GDM1 (cell line): ENCODE data around the gene RAB23.

ENCODE experiments used
- DNase-seq: peaks from one replicate; lab custom pipeline; 2025; lab: John Stamatoyannopoulos, UW

The RAB23 gene

GRCh38 chr6:57242505-57242904 lies 20.4 kb upstream of the RAB23 start:
- DNase-seq, result no peak

GRCh38 chr6:57226221-57226620 lies 4.1 kb upstream of the RAB23 start:
- no peak for DNase-seq

GRCh38 chr6:57224769-57225515 lies 2.8 kb upstream of the RAB23 start:
- no peak for DNase-seq

GRCh38 chr6:57222743-57223077 lies 603 bp upstream of the RAB23 start:
- DNase-seq, result no peak

GRCh38 chr6:57221191-57221935 lies 744 bp downstream of the RAB23 start:
- peak; percentile 48 for DNase-seq

- DNase-seq, result no peak
These were observed 1.9 kb downstream of the RAB23 start for GRCh38 chr6:57220083-57220703.

- no peak for DNase-seq
These were observed 4.8 kb downstream of the RAB23 start for GRCh38 chr6:57217270-57217669.

GRCh38 chr6:57216235-57217101 lies 5.6 kb downstream of the RAB23 start:
- DNase-seq, result no peak

GRCh38 chr6:57215260-57215659 lies 6.8 kb downstream of the RAB23 start:
- DNase-seq, result no peak

- no peak for DNase-seq
These were observed 12.0 kb downstream of the RAB23 start for GRCh38 chr6:57210060-57210459.

- no peak for DNase-seq
These were observed 13.1 kb downstream of the RAB23 start for GRCh38 chr6:57209030-57209429.

- DNase-seq, result no peak
These were observed 14.2 kb downstream of the RAB23 start for GRCh38 chr6:57207872-57208271.

GRCh38 chr6:57207141-57207540 lies 15.0 kb downstream of the RAB23 start:
- no peak for DNase-seq

GRCh38 chr6:57205550-57206328 lies 16.4 kb downstream of the RAB23 start:
- no peak for DNase-seq

GRCh38 chr6:57201718-57202117 lies 20.4 kb downstream of the RAB23 start:
- DNase-seq, result no peak

- no peak for DNase-seq
These were observed 23.0 kb downstream of the RAB23 start for GRCh38 chr6:57198926-57199636.

GRCh38 chr6:57195457-57195856 lies 26.6 kb downstream of the RAB23 start:
- no peak for DNase-seq

GRCh38 chr6:57193177-57193576 lies 28.9 kb downstream of the RAB23 start:
- DNase-seq, result no peak

GRCh38 chr6:57190140-57190539 lies 32.0 kb downstream of the RAB23 start:
- no peak for DNase-seq

- DNase-seq, result no peak
These were observed 38.8 kb downstream of the RAB23 start for GRCh38 chr6:57183336-57183735.

- no peak for DNase-seq
These were observed 40.1 kb downstream of the RAB23 start for GRCh38 chr6:57182017-57182432.
